ENCODE measurements around the gene NR3C2. TPM values are rescaled to one million over a fixed set of nuclear protein-coding genes. Genes with fewer than 3 reads are reported as not detected.

Gene NR3C2
- total RNA-seq, 1 experiment from 2014 or later, result 0.16 TPM

DNA sequence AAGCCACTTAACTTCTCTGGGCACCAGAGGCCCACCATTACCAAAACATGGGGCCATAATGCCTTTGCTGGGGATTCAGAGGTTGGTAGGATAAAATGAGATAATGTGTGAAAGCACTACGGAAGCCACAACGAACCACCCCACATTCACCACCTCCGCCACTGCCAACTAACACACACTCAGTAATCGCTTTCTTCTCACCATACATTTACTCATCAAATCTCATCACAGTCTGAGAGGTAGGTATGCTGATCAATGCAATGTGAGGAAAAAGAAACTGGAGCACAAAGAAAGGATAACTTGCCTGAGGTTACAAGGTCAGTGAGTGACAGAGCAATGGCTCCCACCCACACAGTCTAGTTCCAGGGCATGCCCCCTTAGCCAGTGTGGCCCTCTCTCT lies 257.3 kb downstream of the NR3C2 start:
- Histone ChIP-seq H3K4me3 (ENCODE audit: low read depth, low read length) (no peak overlapping the region), H3K4me1 (no peaks in the 10 kb centered on the region), H3K9me3 (no peaks in the 10 kb centered on the region), H3K36me3 (ENCODE audit: control insufficient read depth, insufficient read depth, low read length) (no peaks in the 10 kb centered on the region), H3K27me3 (replicated peaks; ENCODE audit: control insufficient read depth, insufficient read depth, low read length) (no peaks in the 10 kb centered on the region)
- TF ChIP-seq, protein P1, sequence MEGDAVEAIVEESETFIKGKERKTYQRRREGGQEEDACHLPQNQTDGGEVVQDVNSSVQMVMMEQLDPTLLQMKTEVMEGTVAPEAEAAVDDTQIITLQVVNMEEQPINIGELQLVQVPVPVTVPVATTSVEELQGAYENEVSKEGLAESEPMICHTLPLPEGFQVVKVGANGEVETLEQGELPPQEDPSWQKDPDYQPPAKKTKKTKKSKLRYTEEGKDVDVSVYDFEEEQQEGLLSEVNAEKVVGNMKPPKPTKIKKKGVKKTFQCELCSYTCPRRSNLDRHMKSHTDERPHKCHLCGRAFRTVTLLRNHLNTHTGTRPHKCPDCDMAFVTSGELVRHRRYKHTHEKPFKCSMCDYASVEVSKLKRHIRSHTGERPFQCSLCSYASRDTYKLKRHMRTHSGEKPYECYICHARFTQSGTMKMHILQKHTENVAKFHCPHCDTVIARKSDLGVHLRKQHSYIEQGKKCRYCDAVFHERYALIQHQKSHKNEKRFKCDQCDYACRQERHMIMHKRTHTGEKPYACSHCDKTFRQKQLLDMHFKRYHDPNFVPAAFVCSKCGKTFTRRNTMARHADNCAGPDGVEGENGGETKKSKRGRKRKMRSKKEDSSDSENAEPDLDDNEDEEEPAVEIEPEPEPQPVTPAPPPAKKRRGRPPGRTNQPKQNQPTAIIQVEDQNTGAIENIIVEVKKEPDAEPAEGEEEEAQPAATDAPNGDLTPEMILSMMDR (IDR thresholded peaks at IDR 0.05; ENCODE audit: insufficient read depth in 1 of 2, low read depth in 1 of 2, low read length in 1 of 2, severe bottlenecking in 1 of 2, unreplicated experiment in 1 of 2), result no peak
- Mint-ChIP-seq H3K4me3 (ENCODE audit: unreplicated experiment) (no peak overlapping the region), H3K27ac (ENCODE audit: unreplicated experiment) (no peak overlapping the region), H3K36me3 (ENCODE audit: insufficient read depth, unreplicated experiment) (no peaks in the 10 kb centered on the region), H3K4me1 (ENCODE audit: low read depth, unreplicated experiment) (no peaks in the 10 kb centered on the region), H3K27me3 (ENCODE audit: insufficient read depth, unreplicated experiment) (no peaks in the 10 kb centered on the region), H3K9me3 (ENCODE audit: unreplicated experiment) (no peaks in the 10 kb centered on the region)
- no peak for DNase-seq
- ChIA-PET POLR2A (no interaction called here), CTCF (no interaction called here)
- BruUV-seq (replicated peaks), result no TSS peak
- intact Hi-C loops (cut with micrococcal nuclease; ENCODE audit: unreplicated experiment), result no loop called here

DNA sequence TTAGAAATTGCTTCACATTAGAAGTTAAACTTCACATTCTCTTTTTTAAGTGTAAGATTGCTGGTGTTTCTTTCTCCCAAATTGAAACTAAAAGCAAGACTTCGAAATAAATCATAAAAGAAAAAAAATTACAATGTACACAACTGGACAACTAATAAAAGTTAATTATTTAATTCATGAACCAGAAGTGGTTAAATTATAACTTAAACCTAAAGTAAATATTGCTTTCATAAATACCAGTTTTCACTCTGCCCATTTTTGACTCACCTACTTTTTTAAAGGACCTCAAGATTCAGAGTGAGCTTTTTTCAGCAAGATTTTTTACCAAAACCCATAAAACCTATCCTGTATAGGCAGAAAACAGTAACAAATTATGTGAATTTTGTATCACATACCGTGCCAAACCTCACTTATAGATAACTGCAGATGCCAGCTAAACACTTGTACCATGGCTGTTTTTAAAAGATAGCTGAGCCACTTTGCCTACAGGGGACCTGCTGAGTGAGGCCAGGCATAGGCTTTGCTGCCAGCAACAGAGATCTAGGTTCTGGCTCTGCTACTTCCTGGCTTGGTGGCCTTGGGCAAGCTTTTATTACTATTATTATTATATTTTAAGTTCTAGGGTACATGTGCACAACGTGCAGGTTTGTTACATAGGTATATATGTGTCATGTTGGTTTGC lies 259.8 kb downstream of the NR3C2 start:
- TF ChIP-seq, protein P1 (IDR thresholded peaks at IDR 0.05; ENCODE audit: insufficient read depth in 1 of 2, low read depth in 1 of 2, low read length in 1 of 2, severe bottlenecking in 1 of 2, unreplicated experiment in 1 of 2), result no peak
- Mint-ChIP-seq H3K4me1 (ENCODE audit: low read depth, unreplicated experiment) (no peaks in the 10 kb centered on the region), H3K9me3 (ENCODE audit: unreplicated experiment) (no peaks in the 10 kb centered on the region), H3K27me3 (ENCODE audit: insufficient read depth, unreplicated experiment) (no peaks in the 10 kb centered on the region), H3K4me3 (ENCODE audit: unreplicated experiment) (no peak overlapping the region), H3K27ac (ENCODE audit: unreplicated experiment) (no peak overlapping the region), H3K36me3 (ENCODE audit: insufficient read depth, unreplicated experiment) (no peaks in the 10 kb centered on the region)
- DNase-seq, result no peak
- Histone ChIP-seq H3K9me3 (no peaks in the 10 kb centered on the region), H3K4me1 (no peaks in the 10 kb centered on the region), H3K27me3 (replicated peaks; ENCODE audit: control insufficient read depth, insufficient read depth, low read length) (no peaks in the 10 kb centered on the region), H3K4me3 (ENCODE audit: low read depth, low read length) (no peak overlapping the region), H3K36me3 (ENCODE audit: control insufficient read depth, insufficient read depth, low read length) (no peaks in the 10 kb centered on the region)
- CTCF ChIA-PET, result no interaction called here
- intact Hi-C loops (cut with micrococcal nuclease; ENCODE audit: unreplicated experiment), result no loop called here
- no TSS peak for BruUV-seq (replicated peaks)
- POLR2A ChIA-PET, result no interaction called here

DNA sequence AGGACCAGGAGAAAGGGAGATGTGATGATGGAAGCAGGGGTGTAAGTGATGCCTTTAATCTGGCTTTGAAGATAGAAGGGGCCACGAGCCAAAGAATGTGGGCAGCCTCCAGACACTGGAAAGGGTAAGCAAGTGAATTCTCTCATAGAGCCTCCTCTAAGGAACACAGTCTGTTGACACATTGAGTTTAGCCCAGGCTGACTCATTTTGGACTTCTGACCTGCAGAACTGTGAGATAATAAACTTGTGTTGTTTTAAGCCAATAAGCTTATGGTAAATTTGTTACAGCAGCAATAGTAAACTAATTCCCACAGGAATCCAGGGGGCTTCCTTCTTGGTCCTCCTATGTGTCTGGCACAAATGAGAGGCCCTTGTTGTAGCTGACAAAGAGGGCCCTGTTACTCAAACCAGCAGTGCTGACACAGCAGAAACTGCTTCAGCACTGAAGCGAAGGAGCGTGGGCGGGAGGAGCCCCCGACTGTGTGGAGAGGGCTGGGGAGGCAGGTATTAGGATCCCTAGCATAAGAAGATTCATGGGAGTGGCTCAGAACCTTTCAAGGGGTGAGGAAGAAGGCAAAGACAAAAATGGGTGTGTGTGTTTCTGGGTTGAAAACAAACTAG lies 268.7 kb downstream of the NR3C2 start:
- no TSS peak for BruUV-seq (replicated peaks)
- DNase-seq, result peak in 1 of 2 experiments; percentile 1
- no peak overlapping the region for H3K4me3 ChIP-seq (ENCODE audit: low read depth, low read length)
- H3K4me1 ChIP-seq, result peaks cover 5% of the 10 kb centered on the region
- H3K27me3 ChIP-seq (replicated peaks; ENCODE audit: control insufficient read depth, insufficient read depth, low read length), result no peaks in the 10 kb centered on the region
- ChIA-PET CTCF (no interaction called here), POLR2A (no interaction called here)
- H3K9me3 ChIP-seq, result peaks cover 7% of the 10 kb centered on the region; the same call in 1 of the 2 replicates
- Mint-ChIP-seq H3K9me3 (ENCODE audit: unreplicated experiment) (peaks cover 10% of the 10 kb centered on the region), H3K27me3 (ENCODE audit: insufficient read depth, unreplicated experiment) (no peaks in the 10 kb centered on the region), H3K4me3 (ENCODE audit: unreplicated experiment) (no peak overlapping the region), H3K27ac (ENCODE audit: unreplicated experiment) (no peak overlapping the region), H3K36me3 (ENCODE audit: insufficient read depth, unreplicated experiment) (no peaks in the 10 kb centered on the region), H3K4me1 (ENCODE audit: low read depth, unreplicated experiment) (peaks cover 6% of the 10 kb centered on the region)
- TF ChIP-seq, protein P1 (IDR thresholded peaks at IDR 0.05; ENCODE audit: insufficient read depth in 1 of 2, low read depth in 1 of 2, low read length in 1 of 2, severe bottlenecking in 1 of 2, unreplicated experiment in 1 of 2), result no peak
- H3K36me3 ChIP-seq (ENCODE audit: control insufficient read depth, insufficient read depth, low read length), result no peaks in the 10 kb centered on the region
- intact Hi-C loops (cut with micrococcal nuclease; ENCODE audit: unreplicated experiment), result no loop called here
